ENCODE results near the gene CDCA8.

CDCA8 gene

DNA sequence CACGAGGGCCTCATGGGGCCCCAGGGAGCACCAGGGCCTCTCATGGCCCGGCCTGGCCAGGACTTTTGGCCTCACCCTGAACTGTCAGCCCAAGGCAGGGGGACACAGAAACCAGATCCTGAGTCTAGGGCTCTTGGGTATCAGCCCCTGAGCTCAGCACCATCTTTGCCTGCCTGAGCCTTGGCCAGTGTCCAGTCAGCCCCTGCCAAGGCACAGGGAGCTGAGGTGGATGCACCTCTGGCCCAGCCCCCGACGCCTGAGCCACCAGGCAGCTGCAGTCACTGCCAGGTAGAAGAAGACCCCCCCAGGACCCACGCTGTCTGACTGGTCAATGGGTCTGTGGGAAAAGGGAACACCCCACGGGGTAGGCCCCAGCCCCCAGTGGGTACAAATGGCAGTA lies 25.3 kb downstream of the CDCA8 start:
- no peak for DNase-seq
- TF ChIP-seq GATA1 (IDR thresholded peaks at IDR 0.05; ENCODE audit: low read depth, low read length) (no peak), POLR2A (IDR thresholded peaks at IDR 0.05; ENCODE audit: low read length) (no peak)

DNA sequence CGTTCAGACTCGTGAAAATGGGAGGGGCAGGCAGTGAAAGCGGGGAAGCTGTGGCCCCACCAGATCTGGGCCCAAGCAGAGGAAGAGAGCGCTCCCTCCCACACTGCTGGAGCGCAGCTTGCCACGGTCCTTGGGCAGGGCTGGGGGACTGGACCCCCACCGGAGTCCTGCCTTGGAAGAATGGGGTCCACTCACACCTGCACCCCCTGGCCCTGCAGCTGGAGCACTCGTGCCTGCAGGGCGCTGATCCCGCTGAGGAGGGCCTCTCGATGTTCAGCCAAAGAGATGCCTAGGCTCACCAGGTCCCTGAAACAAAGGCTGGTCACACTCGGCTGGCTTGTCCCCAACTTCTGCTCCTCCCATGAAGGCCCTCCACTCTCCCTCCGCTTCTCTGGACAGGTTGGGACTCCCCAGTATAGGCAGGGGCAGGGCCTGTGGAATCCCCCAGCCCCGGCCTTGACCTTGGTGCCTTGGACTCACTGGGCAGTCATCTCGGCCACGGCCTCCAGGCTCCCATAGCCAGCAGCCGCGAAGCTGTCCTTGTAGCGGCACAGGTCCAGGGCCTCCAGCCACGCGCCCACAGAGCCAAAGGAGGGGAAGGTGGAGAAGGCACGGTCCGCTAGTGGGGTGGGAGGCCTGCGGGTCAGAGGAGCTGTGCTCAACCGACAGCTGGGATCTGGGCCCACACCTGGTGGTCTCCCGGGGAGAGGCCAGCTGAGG lies 26.0 kb downstream of the CDCA8 start:
- no peak for TF ChIP-seq GATA1 (IDR thresholded peaks at IDR 0.05; ENCODE audit: low read depth, low read length)
- no peak for TF ChIP-seq POLR2A (IDR thresholded peaks at IDR 0.05; ENCODE audit: low read length)
- no peak for DNase-seq

DNA sequence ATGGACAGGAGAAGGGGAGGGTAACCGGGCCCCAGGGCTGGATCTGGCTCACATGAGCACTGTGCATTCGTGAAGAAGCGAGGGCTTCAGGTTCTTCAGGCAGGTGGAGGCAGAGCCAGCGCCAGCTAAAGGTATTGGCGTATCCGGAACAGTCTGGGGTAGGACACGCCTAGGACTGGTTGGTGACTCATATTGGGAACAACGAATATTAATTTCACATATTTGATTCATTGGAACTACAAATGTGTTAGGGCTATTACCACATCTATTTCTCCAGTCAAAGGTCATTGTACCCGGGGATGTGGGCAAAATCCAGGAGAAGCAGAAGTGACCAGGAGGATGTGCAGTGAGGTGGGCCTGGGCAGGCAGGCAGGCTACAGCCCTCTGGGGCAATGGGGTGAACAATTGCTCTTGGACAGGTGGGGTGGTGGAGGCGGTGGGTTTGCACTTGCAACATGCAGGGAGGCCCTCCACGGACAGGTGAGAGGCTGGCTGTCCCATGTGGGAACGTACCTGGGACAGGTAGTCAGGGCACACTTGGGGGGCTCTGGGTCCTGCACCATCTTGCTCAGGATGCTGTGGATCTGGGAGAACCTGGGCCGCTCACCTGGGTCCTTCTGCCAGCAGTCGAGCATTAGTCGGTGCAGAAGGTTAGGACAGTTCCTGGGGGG lies 26.7 kb downstream of the CDCA8 start:
- no peak for DNase-seq
- no peak for TF ChIP-seq POLR2A (IDR thresholded peaks at IDR 0.05; ENCODE audit: low read length)
- no peak for TF ChIP-seq GATA1 (IDR thresholded peaks at IDR 0.05; ENCODE audit: low read depth, low read length)

DNA sequence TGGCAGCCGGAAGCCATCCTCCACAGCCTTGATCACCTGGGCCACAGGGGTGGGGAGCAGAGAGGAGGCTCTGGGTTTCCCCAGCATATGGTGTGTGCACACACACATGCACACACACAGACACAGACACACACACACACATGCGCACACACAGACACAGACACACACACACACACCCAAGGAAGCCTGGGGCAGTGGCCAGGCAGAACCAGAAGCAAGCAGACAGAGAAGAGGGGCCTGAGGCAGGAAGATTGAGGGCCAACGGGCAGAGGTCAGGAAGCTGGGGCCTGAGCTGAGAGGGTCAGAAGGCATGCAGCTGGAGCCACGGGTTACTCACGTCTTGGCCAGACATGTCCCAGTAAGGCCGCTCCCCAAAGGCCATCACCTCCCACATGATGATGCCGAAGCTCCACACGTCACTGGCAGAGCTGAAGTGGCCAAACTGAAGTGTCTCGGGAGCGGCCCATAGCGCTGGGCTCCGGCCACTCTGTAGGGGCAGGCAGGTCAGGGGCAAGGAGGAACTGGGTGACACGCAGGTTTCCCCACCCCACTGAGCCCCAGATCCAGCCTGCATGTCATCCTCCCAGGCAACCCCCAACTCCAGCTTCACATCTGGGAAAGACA lies 27.4 kb downstream of the CDCA8 start:
- no peak for DNase-seq
- TF ChIP-seq GATA1 (IDR thresholded peaks at IDR 0.05; ENCODE audit: low read depth, low read length) (no peak), POLR2A (IDR thresholded peaks at IDR 0.05; ENCODE audit: low read length) (no peak)

DNA sequence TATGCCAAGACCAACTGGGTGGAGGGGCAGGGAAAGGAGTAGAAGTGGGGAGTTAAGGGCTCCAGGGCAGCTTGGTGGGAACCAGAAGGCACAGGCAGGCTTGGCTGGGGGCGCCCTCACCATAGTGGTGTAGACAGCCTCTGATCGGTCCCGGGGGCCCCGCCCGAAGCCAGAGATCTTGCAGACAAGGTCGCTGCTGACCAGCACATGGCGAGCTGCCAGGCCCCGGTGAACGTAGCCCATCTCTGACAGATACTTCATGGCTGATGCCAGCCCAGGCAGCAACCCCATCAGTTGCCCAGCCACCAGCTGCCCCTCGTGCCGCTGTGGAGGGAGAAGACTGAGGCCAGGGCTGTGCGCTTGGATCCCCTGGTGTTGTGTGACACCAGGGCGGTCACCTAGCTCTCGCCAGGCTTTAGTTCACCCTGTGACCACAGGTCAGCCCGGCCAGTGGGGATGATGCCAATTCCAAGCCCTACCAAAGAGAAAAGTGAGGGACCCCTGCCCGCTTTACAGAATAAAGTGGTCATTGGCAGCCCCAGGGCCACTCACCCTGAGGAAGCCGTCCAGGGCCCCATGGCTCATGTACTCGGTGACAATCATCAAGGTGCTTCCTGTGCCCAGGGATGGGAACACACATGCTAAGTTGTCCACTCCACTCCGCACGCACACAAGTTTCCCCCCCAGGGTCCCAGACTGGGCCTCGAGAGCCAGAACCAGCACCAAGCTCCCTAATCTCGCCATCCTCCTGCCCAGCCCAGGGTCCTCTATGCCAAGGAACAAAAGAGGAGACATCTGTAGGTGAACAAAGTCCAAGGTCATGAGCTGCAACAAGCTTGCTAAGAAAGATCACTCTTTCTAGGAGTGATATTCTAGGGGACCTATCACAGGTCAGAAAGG lies 28.2 kb downstream of the CDCA8 start:
- DNase-seq = peak; percentile 37 to 49
- TF ChIP-seq POLR2A (IDR thresholded peaks at IDR 0.05; ENCODE audit: low read length) (no peak), GATA1 (IDR thresholded peaks at IDR 0.05; ENCODE audit: low read depth, low read length) (no peak)

DNA sequence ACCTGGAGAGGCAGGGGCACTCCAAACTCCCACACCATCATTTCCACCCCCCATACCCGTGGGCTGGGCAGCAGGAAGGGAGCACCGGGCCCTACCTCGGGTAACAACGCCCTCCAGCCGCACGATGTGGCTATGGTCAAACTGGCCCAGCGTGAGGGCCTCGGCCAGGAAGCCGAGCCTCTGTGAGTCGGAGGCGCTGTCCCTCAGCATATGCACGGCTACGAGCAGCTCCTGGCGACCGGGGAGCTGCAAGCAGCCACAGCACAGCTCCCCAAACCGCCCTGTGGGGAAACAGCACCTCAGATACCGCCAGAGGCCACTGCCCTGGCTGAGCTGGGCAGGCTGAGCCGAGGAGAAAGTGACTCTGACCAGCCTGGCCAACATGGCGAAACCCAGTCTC lies 29.2 kb downstream of the CDCA8 start:
- DNase-seq = no peak
- TF ChIP-seq GATA1 (IDR thresholded peaks at IDR 0.05; ENCODE audit: low read depth, low read length) (no peak), POLR2A (IDR thresholded peaks at IDR 0.05; ENCODE audit: low read length) (no peak)

DNA sequence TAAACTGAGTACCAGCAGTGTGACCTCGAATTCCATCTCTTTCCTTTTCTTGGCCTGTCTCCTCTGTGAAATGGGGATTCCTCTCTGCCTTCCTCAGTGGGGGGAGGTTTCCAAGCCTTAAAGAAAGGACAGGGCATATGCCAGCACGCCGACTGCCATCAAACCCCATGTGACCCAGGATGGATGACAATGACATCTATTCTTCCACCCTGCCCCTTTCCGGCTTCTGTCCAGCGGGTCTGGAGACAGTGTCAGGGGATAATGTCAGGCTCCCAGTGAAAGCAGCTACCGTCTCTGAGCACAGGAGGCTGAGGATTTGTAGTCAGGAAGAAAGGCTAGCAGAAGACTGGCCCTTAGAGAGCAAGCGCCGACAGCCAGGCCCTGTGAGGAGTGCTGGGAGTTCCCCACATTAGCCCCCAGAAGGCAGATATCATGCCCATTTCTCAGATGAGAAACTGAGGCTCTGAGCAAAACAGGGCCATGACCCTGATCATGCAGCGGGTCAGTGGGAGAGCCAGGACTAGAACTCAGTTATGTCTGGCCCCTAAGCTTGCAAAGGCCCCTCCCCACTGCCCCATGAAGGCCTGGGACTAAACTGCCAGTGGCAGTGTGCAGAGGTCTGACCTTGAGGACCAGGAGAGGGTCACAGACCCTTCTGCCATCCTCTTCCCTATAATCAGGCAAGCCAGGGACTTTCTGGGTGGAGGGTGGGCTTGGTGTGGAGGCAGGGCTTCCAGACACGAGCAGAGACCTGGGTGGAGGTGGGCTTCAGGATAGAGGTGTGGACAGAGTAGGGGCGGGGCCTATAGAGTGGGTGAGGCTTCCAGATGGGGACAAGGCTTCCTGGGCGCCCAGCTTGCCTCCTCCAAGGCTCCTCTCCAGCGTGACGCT lies 30.1 kb downstream of the CDCA8 start:
- DNase-seq = no peak
- no peak for TF ChIP-seq POLR2A (IDR thresholded peaks at IDR 0.05; ENCODE audit: low read length)
- no peak for TF ChIP-seq GATA1 (IDR thresholded peaks at IDR 0.05; ENCODE audit: low read depth, low read length)

DNA sequence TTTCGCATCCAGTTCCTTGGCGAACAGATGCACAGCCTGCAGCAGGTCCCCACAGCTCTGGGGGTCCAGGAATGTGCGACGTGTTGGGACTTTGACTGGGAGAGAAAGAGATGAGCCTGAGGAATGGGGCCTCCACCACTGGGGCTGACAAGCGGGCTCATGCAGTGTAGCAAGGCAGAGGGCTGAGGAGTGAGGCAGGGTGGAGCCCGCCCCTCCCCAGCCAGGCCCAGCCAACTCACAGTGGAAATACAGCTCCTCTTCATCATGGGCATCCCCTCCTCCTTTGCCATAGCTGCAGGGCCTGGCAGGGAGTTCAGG lies 30.7 kb downstream of the CDCA8 start:
- TF ChIP-seq POLR2A (IDR thresholded peaks at IDR 0.05; ENCODE audit: low read length) (no peak), GATA1 (IDR thresholded peaks at IDR 0.05; ENCODE audit: low read depth, low read length) (no peak)
- no peak for DNase-seq

DNA sequence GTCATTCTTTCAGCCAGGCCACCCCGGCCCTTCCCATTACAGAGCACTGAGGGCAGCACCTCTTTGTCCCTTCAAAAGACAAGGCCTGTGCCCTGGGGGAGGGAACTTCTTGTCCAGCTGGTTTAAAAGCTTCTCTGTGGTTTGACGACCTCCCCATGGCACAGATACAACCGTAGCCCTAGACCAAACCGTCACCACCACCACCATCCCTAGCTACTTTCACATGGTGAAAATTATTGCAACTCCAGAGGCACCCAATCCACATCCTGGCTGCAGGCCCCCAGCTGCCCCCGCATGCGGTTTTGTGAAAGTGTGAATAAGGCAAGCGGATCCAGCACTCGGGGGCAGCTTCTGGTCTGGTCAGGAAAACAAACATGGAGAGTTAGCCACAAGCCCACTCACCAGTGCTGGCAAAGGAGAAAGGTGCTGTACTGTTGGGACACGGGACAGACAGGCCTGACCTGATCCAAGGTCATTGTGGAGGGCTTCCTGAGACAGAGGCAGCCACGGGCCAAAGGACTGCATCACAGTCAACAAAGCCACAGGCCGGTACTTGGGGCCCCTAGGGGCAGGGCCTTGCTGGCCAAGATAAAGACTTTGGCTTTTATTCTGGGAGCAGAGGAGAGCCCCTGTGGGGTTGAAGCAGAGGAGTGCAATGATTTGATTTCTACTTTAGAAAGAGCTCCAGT lies 31.2 kb downstream of the CDCA8 start:
- no peak for TF ChIP-seq POLR2A (IDR thresholded peaks at IDR 0.05; ENCODE audit: low read length)
- no peak for TF ChIP-seq GATA1 (IDR thresholded peaks at IDR 0.05; ENCODE audit: low read depth, low read length)
- DNase-seq = no peak

DNA sequence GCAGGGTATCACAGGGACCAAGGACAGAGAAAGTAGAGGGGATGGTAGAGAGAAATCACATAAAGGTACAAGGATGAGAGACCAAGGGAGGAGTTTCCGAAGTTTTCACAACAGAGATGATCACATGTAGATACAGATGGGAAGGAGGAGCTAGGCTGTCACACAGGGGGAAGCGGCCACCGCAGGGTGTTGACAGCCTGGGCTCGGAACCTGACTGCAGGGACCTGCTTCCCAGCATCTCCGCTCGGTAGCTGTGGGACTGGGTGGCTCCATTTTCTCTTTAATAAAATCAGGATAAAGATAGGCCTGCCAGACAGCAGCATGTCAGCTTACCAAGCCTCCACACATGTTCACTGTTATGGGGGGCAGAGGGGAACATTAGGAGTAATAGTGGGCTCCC lies 32.3 kb downstream of the CDCA8 start:
- no peak for TF ChIP-seq GATA1 (IDR thresholded peaks at IDR 0.05; ENCODE audit: low read depth, low read length)
- TF ChIP-seq POLR2A (IDR thresholded peaks at IDR 0.05; ENCODE audit: low read length) = no peak

DNA sequence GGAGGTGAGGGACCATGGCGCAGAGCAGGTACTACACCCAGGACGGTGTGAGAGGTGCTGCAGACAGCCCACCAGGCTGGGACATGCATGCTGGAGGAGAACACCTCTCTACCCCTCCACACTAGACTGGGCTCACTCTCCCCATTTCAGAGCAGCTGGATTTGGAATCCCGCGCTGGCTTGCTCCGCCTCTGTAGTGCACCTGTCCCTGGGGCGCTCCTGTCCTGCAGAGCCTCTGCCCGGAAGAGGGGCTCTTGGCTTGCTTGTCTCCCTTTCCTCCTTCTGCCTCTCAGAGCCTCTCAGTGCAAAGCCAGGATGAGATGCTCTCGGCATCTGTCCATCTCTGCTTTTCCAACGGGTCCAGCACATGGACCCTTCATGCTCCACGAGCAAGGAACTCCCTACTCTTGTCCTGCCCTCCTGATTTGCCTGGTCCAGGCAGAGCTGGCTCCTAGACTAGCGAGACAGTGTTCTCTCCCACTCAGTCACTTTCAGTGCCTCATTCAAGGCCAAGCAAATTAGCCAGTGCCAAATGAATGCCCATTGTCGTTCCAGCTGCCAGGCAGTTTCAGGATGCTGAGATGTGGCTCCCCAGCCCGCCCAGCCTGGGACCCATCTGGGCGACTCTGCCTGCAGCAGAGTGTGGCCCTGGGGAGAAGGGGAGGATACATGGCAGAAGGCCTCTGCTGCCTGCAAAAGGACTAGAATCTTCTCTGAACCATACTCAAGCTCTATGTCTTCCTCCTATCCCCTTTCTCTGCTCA lies 33.7 kb downstream of the CDCA8 start:
- TF ChIP-seq GATA1 (IDR thresholded peaks at IDR 0.05; ENCODE audit: low read depth, low read length) = no peak
- no peak for TF ChIP-seq POLR2A (IDR thresholded peaks at IDR 0.05; ENCODE audit: low read length)
- no peak for DNase-seq

More for the DNA sequence above, 32.3 kb downstream of the CDCA8 start:
- no peak for DNase-seq
